ENCODE data around the gene KCNQ1.

DNA sequence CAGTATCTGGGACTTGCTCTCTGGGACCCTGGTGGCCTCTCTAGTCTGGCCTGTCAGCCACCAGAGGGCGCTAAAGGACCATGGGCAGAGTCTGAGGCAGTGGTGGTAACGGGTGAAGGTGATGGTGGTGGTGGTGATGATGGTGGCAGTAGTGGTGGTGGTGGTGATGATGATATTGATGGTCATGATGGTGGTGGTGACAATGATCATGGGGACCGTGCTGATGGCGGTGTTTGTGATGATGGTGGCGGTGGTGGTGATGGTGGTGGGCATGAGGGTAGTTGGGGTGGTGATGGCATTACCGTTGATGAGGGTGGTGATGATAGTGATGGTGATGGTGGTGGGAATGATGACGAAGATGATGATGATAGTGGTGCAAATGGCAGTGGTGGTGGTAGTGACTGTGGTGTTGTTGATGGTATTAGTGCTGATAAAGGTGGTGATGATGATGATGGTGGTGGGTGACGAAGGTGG lies 16.4 kb upstream of the KCNQ1 start:
- TF ChIP-seq EZH2 (conservative IDR thresholded peaks at IDR 0.05; ENCODE audit: low read depth, low read length) = no peak
- TF ChIP-seq ZNF512 (CRISPR knock-in tag; IDR thresholded peaks at IDR 0.05) = no peak
- TF ChIP-seq ZNF44 (CRISPR knock-in tag; IDR thresholded peaks at IDR 0.05) = no peak
- no peak for TF ChIP-seq PREB (CRISPR knock-in tag; IDR thresholded peaks at IDR 0.05)
- no peak for TF ChIP-seq TCF7 (IDR thresholded peaks at IDR 0.05; ENCODE audit: low read depth)
- TF ChIP-seq MAFK (conservative IDR thresholded peaks at IDR 0.05 in 1 of 2, IDR thresholded peaks at IDR 0.05 in 1 of 2; ENCODE audit: low read length in 2 of 2) = no peak
- no peak for TF ChIP-seq ESRRA (CRISPR knock-in tag; IDR thresholded peaks at IDR 0.05; ENCODE audit: low read depth)

All from HepG2 (cell line).